ENCODE measurements around the gene NTSR1. TPM values are rescaled to one million over a fixed set of nuclear protein-coding genes. Genes with fewer than 3 reads are reported as not detected.

Gene NTSR1
- total and polyA plus RNA-seq, 8 donors, result 0.06 to 15.9 (median 0.28) TPM; not detected in 5

DNA sequence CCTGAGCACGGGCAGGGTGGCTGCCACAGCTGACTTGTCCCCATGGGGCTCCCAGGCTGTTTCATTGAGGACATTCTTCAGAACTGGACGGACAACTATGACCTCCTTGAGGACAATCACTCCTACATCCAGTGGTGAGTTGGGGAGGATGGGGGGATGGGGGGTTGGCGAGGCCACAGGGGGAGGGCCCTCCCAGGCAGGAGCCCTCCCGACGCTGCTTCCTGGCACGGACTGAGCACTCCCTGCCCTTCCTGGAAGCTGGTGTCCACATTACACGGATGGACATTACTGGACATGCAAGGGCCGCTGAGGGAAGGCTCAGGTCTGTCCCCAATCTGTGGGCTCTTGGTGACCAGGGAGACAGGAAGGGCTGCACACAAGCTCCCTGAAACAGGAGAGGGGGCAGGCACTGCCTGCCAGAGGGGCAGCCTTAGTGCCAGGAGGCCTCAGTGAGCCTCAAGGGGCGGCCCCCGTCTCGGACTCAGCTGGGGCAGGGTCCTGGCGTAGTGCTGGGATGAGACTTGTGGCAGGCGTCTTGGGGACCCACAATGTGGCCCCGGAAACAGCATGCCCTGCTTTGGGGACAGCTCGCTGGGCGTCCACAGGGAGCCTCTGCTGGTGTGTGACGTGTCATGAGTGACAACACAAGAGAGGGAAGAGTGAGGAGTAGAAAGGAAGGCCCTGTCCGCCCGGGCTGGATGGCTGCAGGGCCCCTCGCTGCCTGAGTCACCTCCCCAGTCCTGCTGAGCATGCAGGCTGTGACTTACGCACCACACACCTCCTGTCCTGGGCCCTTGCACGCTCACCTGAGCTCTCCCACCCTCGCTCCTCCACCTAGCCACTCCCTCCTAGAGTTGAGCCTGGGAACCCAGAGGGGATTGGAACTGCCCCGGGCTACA is 101.1 kb downstream of the NTSR1 start:
- intact Hi-C loops (cut with DNase I; ENCODE audit: low total_unique reads), result no loop called here
- no peak for DNase-seq
- H3K4me3 ChIP-seq, result no peak overlapping the region

DNA sequence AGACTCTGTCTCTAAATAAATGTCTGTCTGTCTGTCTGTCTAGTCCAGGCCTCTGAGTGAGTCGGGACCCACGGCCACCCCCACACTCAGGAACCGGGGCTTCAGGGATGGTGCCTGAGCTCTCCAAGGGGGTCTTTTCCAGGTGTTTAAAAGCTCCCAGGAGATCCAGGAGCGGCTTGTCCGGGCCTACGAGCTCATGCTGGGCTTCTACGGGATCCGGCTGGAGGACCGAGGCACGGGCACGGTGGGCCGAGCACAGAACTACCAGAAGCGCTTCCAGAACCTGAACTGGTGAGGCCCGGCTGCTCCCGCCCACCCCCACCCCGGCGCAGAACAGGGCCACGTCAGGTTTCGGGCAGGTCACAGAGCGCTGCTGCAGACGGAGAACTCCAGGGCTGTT is 102.7 kb downstream of the NTSR1 start:
- H3K9me3 ChIP-seq, result no peaks in the 10 kb centered on the region
- TF ChIP-seq POLR2AphosphoS5 (IDR thresholded peaks at IDR 0.05) (no peak), EP300 (IDR thresholded peaks at IDR 0.05) (no peak)
- peaks cover 59 to 75% (median 73%) of the 10 kb centered on the region in 4 donors for H3K36me3 ChIP-seq
- no peak overlapping the region for H3K27ac ChIP-seq
- H3K4me3 ChIP-seq, result no peak overlapping the region
- intact Hi-C loops (cut with DNase I; ENCODE audit: low total_unique reads), result no loop called here
- peaks cover 8 to 25% (median 22%) of the 10 kb centered on the region in 3 donors for H3K27me3 ChIP-seq
- no peak for DNase-seq
- H3K4me1 ChIP-seq, result peaks cover 19 to 39% (median 38%) of the 10 kb centered on the region in 4 donors
- 91 to 97% (median 94%) methylated on average over 15 to 21 of the region's 21 CpGs for WGBS, 5 donors

More for the DNA sequence above, 101.1 kb downstream of the NTSR1 start:
- H3K27me3 ChIP-seq, result peaks cover 0 to 9% (median 6%) of the 10 kb centered on the region in 3 donors
- H3K9me3 ChIP-seq, result no peaks in the 10 kb centered on the region
- 90 to 96% (median 95%) methylated on average over 13 to 24 of the region's 24 CpGs for WGBS, 5 donors
- peaks cover 19 to 34% (median 32%) of the 10 kb centered on the region in 4 donors for H3K4me1 ChIP-seq
- TF ChIP-seq, protein P1, sequence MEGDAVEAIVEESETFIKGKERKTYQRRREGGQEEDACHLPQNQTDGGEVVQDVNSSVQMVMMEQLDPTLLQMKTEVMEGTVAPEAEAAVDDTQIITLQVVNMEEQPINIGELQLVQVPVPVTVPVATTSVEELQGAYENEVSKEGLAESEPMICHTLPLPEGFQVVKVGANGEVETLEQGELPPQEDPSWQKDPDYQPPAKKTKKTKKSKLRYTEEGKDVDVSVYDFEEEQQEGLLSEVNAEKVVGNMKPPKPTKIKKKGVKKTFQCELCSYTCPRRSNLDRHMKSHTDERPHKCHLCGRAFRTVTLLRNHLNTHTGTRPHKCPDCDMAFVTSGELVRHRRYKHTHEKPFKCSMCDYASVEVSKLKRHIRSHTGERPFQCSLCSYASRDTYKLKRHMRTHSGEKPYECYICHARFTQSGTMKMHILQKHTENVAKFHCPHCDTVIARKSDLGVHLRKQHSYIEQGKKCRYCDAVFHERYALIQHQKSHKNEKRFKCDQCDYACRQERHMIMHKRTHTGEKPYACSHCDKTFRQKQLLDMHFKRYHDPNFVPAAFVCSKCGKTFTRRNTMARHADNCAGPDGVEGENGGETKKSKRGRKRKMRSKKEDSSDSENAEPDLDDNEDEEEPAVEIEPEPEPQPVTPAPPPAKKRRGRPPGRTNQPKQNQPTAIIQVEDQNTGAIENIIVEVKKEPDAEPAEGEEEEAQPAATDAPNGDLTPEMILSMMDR (IDR thresholded peaks at IDR 0.05), result no peak
- no peak for TF ChIP-seq POLR2A (IDR thresholded peaks at IDR 0.05)
- no peak for TF ChIP-seq EP300 (IDR thresholded peaks at IDR 0.05)
- no peak for TF ChIP-seq POLR2AphosphoS5 (IDR thresholded peaks at IDR 0.05)
- no peak overlapping the region for H3K27ac ChIP-seq
- peaks cover 59 to 75% (median 73%) of the 10 kb centered on the region in 4 donors for H3K36me3 ChIP-seq

DNA sequence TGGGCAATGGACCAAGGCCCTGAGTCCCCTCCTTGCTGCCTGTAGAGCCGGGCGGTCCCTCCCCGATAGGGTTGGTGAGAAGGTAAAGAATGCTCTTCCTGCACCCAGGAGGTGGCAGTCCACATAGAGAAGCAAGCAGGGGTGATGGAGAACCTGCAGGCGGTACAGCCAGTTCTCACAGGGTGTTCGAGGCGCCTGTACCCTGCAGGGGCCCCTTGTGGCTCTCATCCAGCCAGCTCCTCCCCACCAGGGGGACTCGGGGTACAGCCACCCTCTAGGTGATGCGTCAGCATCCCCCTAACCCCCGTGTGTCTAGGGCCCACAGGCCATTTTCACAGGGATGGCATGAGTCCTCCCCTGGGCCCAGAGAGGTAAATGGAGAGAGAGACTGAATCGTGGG is 103.1 kb downstream of the NTSR1 start:
- intact Hi-C loops (cut with DNase I; ENCODE audit: low total_unique reads), result no loop called here
- TF ChIP-seq, protein P1 (IDR thresholded peaks at IDR 0.05), result no peak
- TF ChIP-seq POLR2A (IDR thresholded peaks at IDR 0.05) (no peak), POLR2AphosphoS5 (IDR thresholded peaks at IDR 0.05) (no peak), EP300 (IDR thresholded peaks at IDR 0.05) (no peak)
- H3K27me3 ChIP-seq, result peaks cover 11 to 29% (median 26%) of the 10 kb centered on the region in 3 donors
- no peaks in the 10 kb centered on the region for H3K9me3 ChIP-seq
- 81 to 88% (median 84%) methylated on average over 8 to 10 of the region's 10 CpGs for WGBS, 5 donors
- no peak for DNase-seq
- H3K36me3 ChIP-seq, result peaks cover 59 to 74% (median 73%) of the 10 kb centered on the region in 4 donors
- H3K27ac ChIP-seq, result no peak overlapping the region
- peaks cover 19 to 39% (median 38%) of the 10 kb centered on the region in 4 donors for H3K4me1 ChIP-seq
- H3K4me3 ChIP-seq, result no peak overlapping the region

Other genes with a start within 250 kb of the NTSR1 start
- 10 to 100 TPM in 2 of 5 donors, 1 to 10 TPM in 2, not detected in 1; 3.1 to 16.4 (median 9.0) TPM for gene GATA5, start 232.8 kb upstream of the NTSR1 start, total RNA-seq
- gene GATA5, start 232.8 kb upstream of the NTSR1 start, polyA plus RNA-seq, result 10 to 100 TPM in 1 of 3 donors, 1 to 10 TPM in 2; 9.1 to 11.2 (median 9.3) TPM
- 10 to 100 TPM in 3 of 5 donors, 1 to 10 TPM in 1, under 1 TPM in 1; 0.58 to 44.3 (median 20.7) TPM for gene SLCO4A1, start 66.3 kb upstream of the NTSR1 start, total RNA-seq
- 10 to 100 TPM in 1 of 3 donors, 1 to 10 TPM in 2; 4.4 to 14.7 (median 9.0) TPM for gene SLCO4A1, start 66.3 kb upstream of the NTSR1 start, polyA plus RNA-seq
- 10 to 100 TPM in 4 of 5 donors, 1 to 10 TPM in 1; 5.4 to 17.9 (median 10.5) TPM for gene MRGBP, start 87.6 kb downstream of the NTSR1 start, total RNA-seq
- 10 to 100 TPM in 1 of 3 donors, 1 to 10 TPM in 2; 6.6 to 10.7 (median 8.1) TPM for gene MRGBP, start 87.6 kb downstream of the NTSR1 start, polyA plus RNA-seq
- 10 to 100 TPM; 20.1 to 75.3 (median 43.2) TPM for gene OGFR, start 96.0 kb downstream of the NTSR1 start, total RNA-seq
- gene OGFR, start 96.0 kb downstream of the NTSR1 start, polyA plus RNA-seq, result 10 to 100 TPM; 31.9 to 51.9 (median 41.5) TPM
- gene COL9A3, start 108.2 kb downstream of the NTSR1 start, total RNA-seq, result 10 to 100 TPM in 1 of 5 donors, 1 to 10 TPM in 1, not detected in 3; 2.3 to 18.2 TPM
- 1 to 10 TPM; 2.4 to 5.2 (median 3.9) TPM for gene COL9A3, start 108.2 kb downstream of the NTSR1 start, polyA plus RNA-seq
- gene TCFL5, start 153.0 kb downstream of the NTSR1 start, total RNA-seq, result 10 to 100 TPM in 2 of 5 donors, 1 to 10 TPM in 3; 3.0 to 29.5 (median 9.5) TPM
- 1 to 10 TPM; 4.8 to 5.7 (median 5.0) TPM for gene TCFL5, start 153.0 kb downstream of the NTSR1 start, polyA plus RNA-seq
- 100 to 1,000 TPM in 1 of 5 donors, 10 to 100 TPM in 4; 56.0 to 117 (median 74.2) TPM for gene DIDO1, start 217.7 kb downstream of the NTSR1 start, total RNA-seq
- gene DIDO1, start 217.7 kb downstream of the NTSR1 start, polyA plus RNA-seq, result 10 to 100 TPM in 2 of 3 donors, 1 to 10 TPM in 1; 8.1 to 14.2 (median 14.1) TPM
- 10 to 100 TPM; 12.3 to 39.3 (median 19.2) TPM for gene GID8, start 229.3 kb downstream of the NTSR1 start, total RNA-seq
- gene GID8, start 229.3 kb downstream of the NTSR1 start, polyA plus RNA-seq, result 10 to 100 TPM; 10.8 to 13.6 (median 12.5) TPM
- gene SLC17A9, start 243.9 kb downstream of the NTSR1 start, total RNA-seq, result 10 to 100 TPM in 4 of 5 donors, 1 to 10 TPM in 1; 9.0 to 76.4 (median 18.7) TPM
- 1 to 10 TPM; 1.1 to 10.0 (median 5.8) TPM for gene SLC17A9, start 243.9 kb downstream of the NTSR1 start, polyA plus RNA-seq